ENCODE data around the gene SLCO2A1.

Gene SLCO2A1

DNA sequence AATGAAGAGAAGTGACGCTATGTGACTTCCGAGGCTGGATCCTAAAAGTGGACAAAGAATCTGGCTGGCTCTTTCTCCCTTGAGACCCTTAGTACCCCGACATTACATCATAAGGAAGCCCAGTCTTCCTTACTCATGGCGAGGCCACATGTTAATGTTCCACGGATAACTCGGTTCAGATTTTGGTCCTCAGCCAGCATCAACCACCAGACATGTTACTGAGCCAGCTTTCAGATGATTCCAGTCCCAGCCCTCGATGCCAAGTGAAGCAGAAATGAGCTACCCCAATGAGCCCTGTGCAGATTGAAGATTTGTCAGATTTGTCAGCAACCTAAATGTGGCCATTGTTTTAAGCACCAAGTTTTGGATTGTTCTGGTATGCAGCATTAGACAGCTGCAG is 46.6 kb downstream of the SLCO2A1 start:
- no peak overlapping the region for H3K4me3 ChIP-seq
- no peak overlapping the region for H3K27ac ChIP-seq
- TF ChIP-seq CTCF (IDR thresholded peaks at IDR 0.05) = no peak
- DNase-seq (ENCODE audit: low spot score) = no peak

DNA sequence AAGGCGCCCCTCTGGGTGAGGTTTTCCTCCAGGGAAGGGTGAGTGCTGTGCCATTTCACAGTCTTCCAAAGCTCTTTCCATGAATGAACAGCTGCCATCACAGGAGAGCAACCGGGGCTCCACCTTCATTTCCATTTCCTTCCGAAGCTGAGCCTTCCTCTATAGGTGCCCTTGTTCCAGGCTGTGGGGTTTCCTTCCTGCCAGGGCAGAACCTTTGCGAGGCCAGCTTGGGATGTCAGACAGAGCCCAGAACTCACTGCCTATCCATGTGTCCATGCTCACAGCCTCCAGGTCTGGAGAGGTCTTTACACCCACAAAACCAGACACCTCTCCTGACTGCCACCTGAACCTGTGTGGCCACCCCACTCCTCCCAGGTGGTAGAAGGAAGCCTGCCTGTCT is 49.2 kb downstream of the SLCO2A1 start:
- DNase-seq (ENCODE audit: low spot score) = no peak
- no peak for TF ChIP-seq CTCF (IDR thresholded peaks at IDR 0.05)
- H3K4me3 ChIP-seq = no peak overlapping the region
- H3K27ac ChIP-seq = no peak overlapping the region

GRCh38 chr3:133980035-133980434 is 49.7 kb downstream of the SLCO2A1 start:
- DNase-seq (ENCODE audit: low spot score) = no peak
- no peak for TF ChIP-seq CTCF (IDR thresholded peaks at IDR 0.05)
- no peak overlapping the region for H3K4me3 ChIP-seq
- no peak overlapping the region for H3K27ac ChIP-seq

GRCh38 chr3:133979553-133979952 is 50.2 kb downstream of the SLCO2A1 start:
- Histone ChIP-seq H3K27ac (no peak overlapping the region), H3K4me3 (no peak overlapping the region)
- no peak for DNase-seq (ENCODE audit: low spot score)
- no peak for TF ChIP-seq CTCF (IDR thresholded peaks at IDR 0.05)

GRCh38 chr3:133977568-133977967 is 52.2 kb downstream of the SLCO2A1 start:
- TF ChIP-seq CTCF (IDR thresholded peaks at IDR 0.05) = no peak
- Histone ChIP-seq H3K27ac (no peak overlapping the region), H3K4me3 (no peak overlapping the region)
- no peak for DNase-seq (ENCODE audit: low spot score)

- Histone ChIP-seq H3K4me3 (no peak overlapping the region), H3K27ac (no peak overlapping the region)
- TF ChIP-seq CTCF (IDR thresholded peaks at IDR 0.05) = no peak
- DNase-seq (ENCODE audit: low spot score) = no peak
These were observed 56.3 kb downstream of the SLCO2A1 start for GRCh38 chr3:133973249-133973980.

DNA sequence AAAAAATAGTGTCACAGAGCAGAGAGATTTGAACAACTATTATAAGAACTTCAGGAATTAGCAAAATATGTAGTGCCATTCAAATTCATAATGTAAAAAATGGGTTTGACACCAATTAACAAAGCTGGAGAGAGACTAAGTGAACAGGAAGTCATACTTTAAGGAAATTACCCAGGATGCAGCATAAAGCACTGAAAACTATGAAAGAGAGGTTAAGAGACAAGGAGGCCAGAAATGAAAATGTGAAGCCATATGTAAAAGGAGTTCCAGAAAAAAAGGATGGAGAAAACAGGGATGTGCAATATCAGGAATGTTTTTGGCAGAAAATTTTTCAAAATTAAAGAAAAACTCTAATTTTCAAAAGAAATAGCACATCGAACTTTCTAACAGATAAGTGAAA is 57.6 kb downstream of the SLCO2A1 start:
- Histone ChIP-seq H3K27ac (no peak overlapping the region), H3K4me3 (no peak overlapping the region)
- TF ChIP-seq CTCF (IDR thresholded peaks at IDR 0.05) = no peak
- DNase-seq (ENCODE audit: low spot score) = no peak
